ENCODE results near the gene HP1BP3. TPM values are rescaled to one million over a fixed set of nuclear protein-coding genes. Genes with fewer than 3 reads are reported as not detected.
"Not testable (repeated sequence)": the region's sequence is repeated elsewhere in the genome, so short reads cannot be mapped to it uniquely, and the experiment has no call there.

The HP1BP3 gene
- total RNA-seq, 3 donors from 2014 or later, result 168 to 276 (median 246) TPM

DNA sequence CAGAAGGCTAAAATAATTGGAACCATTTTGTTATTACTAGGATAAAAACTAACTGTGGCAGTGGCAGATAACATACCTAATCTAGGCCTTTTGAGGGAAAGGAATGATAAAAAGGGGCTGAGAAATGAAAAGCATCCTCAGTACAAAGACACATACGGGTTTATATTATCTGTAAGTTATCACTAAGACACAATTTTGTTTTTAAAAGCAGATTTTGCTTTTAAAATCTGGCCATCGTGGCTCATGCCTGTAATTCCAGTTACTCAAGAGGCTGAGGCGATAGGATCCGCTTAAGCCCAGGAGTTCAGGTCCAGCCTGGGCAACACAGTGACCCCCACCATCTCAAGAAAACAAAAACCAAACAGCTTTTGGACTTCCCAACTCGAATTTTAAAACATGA is 24.8 kb upstream of the HP1BP3 start:
- no peak overlapping the region for H3K4me3 ChIP-seq
- H3K36me3 ChIP-seq (ENCODE audit: low read depth), result no peaks in the 10 kb centered on the region
- ATAC-seq, result no peak
- no peaks in the 10 kb centered on the region for H3K4me1 ChIP-seq (ENCODE audit: low read depth)
- TF ChIP-seq, protein P1, sequence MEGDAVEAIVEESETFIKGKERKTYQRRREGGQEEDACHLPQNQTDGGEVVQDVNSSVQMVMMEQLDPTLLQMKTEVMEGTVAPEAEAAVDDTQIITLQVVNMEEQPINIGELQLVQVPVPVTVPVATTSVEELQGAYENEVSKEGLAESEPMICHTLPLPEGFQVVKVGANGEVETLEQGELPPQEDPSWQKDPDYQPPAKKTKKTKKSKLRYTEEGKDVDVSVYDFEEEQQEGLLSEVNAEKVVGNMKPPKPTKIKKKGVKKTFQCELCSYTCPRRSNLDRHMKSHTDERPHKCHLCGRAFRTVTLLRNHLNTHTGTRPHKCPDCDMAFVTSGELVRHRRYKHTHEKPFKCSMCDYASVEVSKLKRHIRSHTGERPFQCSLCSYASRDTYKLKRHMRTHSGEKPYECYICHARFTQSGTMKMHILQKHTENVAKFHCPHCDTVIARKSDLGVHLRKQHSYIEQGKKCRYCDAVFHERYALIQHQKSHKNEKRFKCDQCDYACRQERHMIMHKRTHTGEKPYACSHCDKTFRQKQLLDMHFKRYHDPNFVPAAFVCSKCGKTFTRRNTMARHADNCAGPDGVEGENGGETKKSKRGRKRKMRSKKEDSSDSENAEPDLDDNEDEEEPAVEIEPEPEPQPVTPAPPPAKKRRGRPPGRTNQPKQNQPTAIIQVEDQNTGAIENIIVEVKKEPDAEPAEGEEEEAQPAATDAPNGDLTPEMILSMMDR (IDR thresholded peaks at IDR 0.05), result no peak
- intact Hi-C loops (cut with DNase I, micrococcal nuclease), result no loop called here
- DNase-seq, result no peak
- no peaks in the 10 kb centered on the region for H3K9me3 ChIP-seq

DNA sequence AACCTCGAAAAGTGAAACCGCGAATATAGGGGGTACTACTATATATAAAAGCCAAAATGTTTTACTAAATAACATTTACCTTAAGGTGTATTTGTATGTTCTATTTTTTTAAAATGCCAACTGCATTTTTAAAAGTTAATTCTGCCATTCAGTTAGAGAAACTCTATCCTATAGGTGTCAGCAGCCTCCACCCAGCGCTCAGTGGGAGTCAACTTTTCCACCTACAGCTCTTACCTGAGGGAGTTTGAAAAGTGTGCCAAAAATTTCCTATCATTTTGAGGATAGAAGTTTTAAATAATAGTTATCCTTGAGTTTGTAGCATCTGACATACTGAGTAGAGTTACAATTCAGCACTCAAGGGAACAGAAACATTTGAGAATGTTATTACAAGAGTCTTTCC is 6.1 kb upstream of the HP1BP3 start:
- ATAC-seq (no peak), DNase-seq (no peak)
- intact Hi-C loops (cut with DNase I, micrococcal nuclease), result no loop called here
- TF ChIP-seq, protein P1 (IDR thresholded peaks at IDR 0.05), result no peak
- Histone ChIP-seq H3K9me3 (no peaks in the 10 kb centered on the region), H3K4me3 (no peak overlapping the region), H3K36me3 (ENCODE audit: low read depth) (no peaks in the 10 kb centered on the region), H3K4me1 (ENCODE audit: low read depth) (peaks cover 2% of the 10 kb centered on the region)

DNA sequence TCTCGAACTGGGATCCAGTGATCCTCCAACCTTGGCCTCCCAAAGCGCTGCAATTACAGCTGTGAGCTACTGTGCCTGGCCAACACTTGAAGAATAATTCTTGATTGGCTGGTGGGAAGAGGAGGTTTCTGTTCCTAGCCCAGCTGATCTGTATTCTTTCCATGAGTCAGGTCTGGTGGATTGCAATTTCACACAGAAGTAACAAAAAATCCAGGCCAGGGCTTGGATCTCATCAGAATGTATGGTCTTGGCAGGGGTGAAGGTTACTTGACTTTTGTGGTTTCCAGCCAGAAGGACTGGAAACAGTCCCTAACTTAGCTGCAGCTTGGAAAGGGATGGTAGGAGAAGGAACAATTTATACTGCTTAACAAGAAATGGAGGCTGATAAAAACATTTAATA is 5.1 kb upstream of the HP1BP3 start:
- TF ChIP-seq, protein P1 (IDR thresholded peaks at IDR 0.05), result no peak
- ATAC-seq (no peak), DNase-seq (no peak)
- intact Hi-C loops (cut with DNase I, micrococcal nuclease), result no loop called here
- Histone ChIP-seq H3K4me3 (no peak overlapping the region), H3K9me3 (no peaks in the 10 kb centered on the region), H3K4me1 (ENCODE audit: low read depth) (peaks cover 6% of the 10 kb centered on the region), H3K36me3 (ENCODE audit: low read depth) (no peaks in the 10 kb centered on the region)

DNA sequence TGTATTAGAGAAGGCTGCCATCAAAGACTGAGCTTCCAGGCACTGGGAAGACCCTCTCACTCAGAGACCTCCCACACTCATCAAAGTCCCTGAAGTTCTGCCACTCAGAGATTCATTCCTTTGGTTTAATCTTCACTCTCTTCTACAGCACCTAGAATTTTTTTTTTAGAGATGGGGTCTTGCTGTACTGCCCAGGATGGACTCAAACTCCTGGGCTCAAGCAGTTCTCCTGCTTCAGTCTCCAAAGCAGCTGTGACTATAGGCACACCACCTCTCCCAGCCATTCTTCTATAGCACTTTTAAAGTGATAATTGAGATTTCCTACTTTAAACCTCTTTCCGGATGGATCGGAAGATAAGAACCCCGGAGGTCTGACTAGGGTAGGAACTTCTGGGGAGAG is 3.7 kb upstream of the HP1BP3 start:
- no peaks in the 10 kb centered on the region for H3K9me3 ChIP-seq
- DNase-seq (no peak), ATAC-seq (no peak)
- intact Hi-C loops (cut with DNase I, micrococcal nuclease), result no loop called here
- H3K4me3 ChIP-seq, result no peak overlapping the region
- no peaks in the 10 kb centered on the region for H3K36me3 ChIP-seq (ENCODE audit: low read depth)
- peaks cover 6% of the 10 kb centered on the region for H3K4me1 ChIP-seq (ENCODE audit: low read depth)
- TF ChIP-seq, protein P1 (IDR thresholded peaks at IDR 0.05), result no peak

DNA sequence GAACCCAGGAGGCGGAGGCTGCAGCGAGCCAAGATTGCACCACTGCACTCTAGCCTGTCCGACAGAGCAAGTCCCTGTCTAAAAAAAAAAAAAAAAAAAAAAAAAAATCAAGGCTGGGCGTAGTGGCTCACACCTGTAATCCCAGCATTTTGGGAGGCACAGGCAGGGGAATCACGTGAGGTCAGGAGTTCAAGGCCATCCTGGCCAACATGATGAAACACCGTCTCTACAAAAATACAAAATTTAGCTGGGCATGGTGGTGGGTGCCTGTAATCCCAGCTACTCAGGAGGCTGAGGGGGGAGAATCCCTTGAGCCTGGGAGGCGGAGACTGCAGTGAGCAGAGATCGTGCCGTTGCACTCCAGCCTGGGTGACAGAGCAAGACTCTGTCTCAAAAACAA is 2.5 kb upstream of the HP1BP3 start:
- H3K36me3 ChIP-seq (ENCODE audit: low read depth); intact Hi-C loops (cut with DNase I, micrococcal nuclease); H3K9me3 ChIP-seq; H3K4me3 ChIP-seq; DNase-seq; ATAC-seq: not testable (repeated sequence)
- H3K4me1 ChIP-seq (ENCODE audit: low read depth), result peaks cover 15% of the 10 kb centered on the region

DNA sequence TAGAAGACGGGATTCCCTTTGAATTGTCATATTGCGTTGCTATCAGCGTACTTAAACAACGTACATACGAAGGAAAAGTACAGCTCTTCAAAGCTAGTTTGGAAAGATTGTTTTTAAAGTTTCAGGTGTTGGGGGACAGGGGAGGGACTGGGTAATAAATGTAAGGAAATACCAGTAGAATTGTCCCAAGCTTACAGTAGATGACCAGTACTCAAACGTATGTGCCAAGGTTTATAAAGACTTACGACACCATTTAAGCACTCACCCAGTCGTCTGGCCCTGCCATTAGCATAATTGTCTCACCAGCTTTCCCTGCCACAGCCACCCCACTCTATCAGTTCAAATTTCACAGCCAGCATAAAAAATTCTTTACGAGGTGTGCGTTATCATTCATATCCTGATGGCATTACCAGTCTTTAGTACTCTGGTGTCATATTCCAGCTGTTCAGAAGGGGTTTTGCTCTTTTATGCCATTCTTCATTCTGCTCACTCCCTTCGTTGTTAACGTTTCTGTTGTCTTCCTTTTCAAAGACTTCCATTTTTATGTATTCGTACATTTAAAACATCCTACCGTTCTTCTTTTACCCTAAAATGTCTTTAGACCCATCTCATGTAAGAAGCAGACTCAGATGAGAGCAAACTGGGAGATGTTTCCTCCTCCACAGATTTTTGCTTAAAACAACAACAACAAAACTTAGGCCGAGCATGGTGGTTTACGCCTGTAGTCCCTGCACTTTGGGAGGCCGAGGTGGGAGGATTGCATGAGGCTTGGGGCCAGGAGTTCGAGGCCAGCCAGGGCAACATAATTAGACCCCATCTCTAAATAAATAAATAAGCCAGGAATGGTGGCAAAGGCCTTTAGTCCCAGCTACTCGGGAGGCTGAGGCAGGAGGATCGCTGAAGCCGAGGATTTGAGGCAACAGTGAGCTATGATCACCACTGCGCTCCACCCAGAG is 1.0 kb upstream of the HP1BP3 start:
- ATAC-seq (peak; percentile 4), DNase-seq (peak in 1 of 3 donors; percentile 23)
- intact Hi-C loops (cut with DNase I, micrococcal nuclease), result no loop called here
- Histone ChIP-seq H3K4me1 (ENCODE audit: low read depth) (peaks cover 18% of the 10 kb centered on the region), H3K4me3 (peak overlapping the region; percentile 70), H3K36me3 (ENCODE audit: low read depth) (no peaks in the 10 kb centered on the region), H3K9me3 (no peaks in the 10 kb centered on the region)
- TF ChIP-seq, protein P1 (IDR thresholded peaks at IDR 0.05), result no peak
